ENCODE data around the gene MICAL3. TPM values are rescaled to one million over a fixed set of nuclear protein-coding genes. Genes with fewer than 3 reads are reported as not detected.
"Not testable (repeated sequence)": the region's sequence is repeated elsewhere in the genome, so short reads cannot be mapped to it uniquely, and the experiment has no call there.

The MICAL3 gene
- total and polyA plus RNA-seq, 2 of the 8 experiments (the other 6 are each of a cell fraction or from before 2014, with no cell fraction given): 8.3 to 41.8 TPM

DNA sequence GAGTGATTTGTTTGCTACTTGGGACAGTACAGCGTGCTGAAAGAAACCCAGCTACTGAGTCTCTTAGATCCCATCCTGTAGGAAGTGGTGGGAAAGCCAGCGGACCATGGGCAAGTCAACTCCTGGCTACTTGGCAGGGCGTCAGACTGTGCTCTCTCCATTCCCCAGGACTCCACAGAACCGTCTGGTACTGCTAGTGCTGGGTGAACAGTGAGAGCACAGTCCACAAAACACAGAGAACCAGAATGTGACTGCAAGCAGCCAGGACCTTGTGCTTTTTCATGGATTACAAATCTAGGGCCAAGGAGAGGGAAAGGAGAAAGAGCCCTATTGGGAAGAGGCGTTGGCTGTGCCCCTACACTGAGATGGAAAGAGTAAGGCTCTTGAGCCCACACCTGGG lies 260.3 kb downstream of the MICAL3 start (continued):
- TF ChIP-seq SRF (IDR thresholded peaks at IDR 0.05; ENCODE audit: low read depth, low read length) (no peak), PHF8 (conservative IDR thresholded peaks at IDR 0.05; ENCODE audit: low read depth, low read length) (no peak), MAFK (IDR thresholded peaks at IDR 0.05; ENCODE audit: low read depth, low read length) (no peak), SIRT6 (IDR thresholded peaks at IDR 0.05; ENCODE audit: low read length) (no peak)

DNA sequence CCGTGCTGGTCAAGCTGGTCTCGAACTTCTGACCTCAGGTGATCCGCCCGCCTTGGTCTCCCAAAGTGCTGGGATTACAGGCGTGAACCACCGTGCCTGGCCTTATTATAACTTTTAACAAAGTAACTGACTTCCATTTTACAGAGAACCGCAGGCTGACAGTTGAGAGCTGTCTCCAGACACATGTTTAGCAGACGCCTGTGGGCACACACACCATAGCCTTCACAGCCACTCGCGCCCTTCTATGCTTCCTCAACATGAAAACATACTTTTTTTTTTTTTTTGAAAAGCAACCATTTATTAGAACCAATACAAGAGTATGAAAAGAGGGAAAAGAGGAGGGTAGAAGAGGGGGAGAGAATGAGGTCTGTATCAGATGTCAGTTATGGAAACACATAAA lies 260.9 kb downstream of the MICAL3 start:
- H3K14ac ChIP-seq (ENCODE audit: insufficient read length); H3K23me2 ChIP-seq (ENCODE audit: low read depth, low read length); H3K4me2 ChIP-seq (ENCODE audit: insufficient read depth in 1 of 2, low read depth in 2 of 2, low read length in 2 of 2); H3K23ac ChIP-seq (ENCODE audit: insufficient read length); H3K27me3 ChIP-seq (replicated peaks in 1 of 4; ENCODE audit: control insufficient read depth in 3 of 4, extremely low read depth in 1 of 4, insufficient read depth in 3 of 4, low read length in 3 of 4); H3K27ac ChIP-seq (ENCODE audit: low read depth, low read length); H3K9me3 ChIP-seq (ENCODE audit: insufficient read depth in 2 of 2, low read depth in 1 of 2, low read length in 1 of 2); H2BK12ac ChIP-seq (ENCODE audit: low read depth, low read length); H2BK20ac ChIP-seq (ENCODE audit: low read length); H2BK15ac ChIP-seq (ENCODE audit: low read length); H3K36me3 ChIP-seq (ENCODE audit: control insufficient read depth in 2 of 4, insufficient read depth in 4 of 4, low read length in 3 of 4); H2BK120ac ChIP-seq (replicated peaks; ENCODE audit: low read depth, low read length); H2AFZ ChIP-seq (ENCODE audit: low read length); H3K79me1 ChIP-seq (ENCODE audit: low read depth, low read length); H3K56ac ChIP-seq (replicated peaks; ENCODE audit: insufficient read length, low read depth, low read length); H3K4me3 ChIP-seq (ENCODE audit: extremely low read depth in 1 of 4, insufficient read depth in 2 of 4, low read depth in 3 of 4, low read length in 4 of 4); H3K9ac ChIP-seq (replicated peaks in 1 of 4; ENCODE audit: extremely low read depth in 1 of 4, low read depth in 3 of 4, low read length in 3 of 4); FAIRE-seq; H3K4ac ChIP-seq (replicated peaks; ENCODE audit: insufficient read length, low read depth, low read length); H2BK5ac ChIP-seq (ENCODE audit: low read depth, low read length); H4K5ac ChIP-seq (ENCODE audit: insufficient read length, low read depth, low read length); POLR2A ChIA-PET (ENCODE audit: partially characterized antibody); H4K8ac ChIP-seq (ENCODE audit: extremely low read depth, insufficient read depth, low read length); H4K20me1 ChIP-seq (replicated peaks in 1 of 2; ENCODE audit: control insufficient read depth in 1 of 2, insufficient read depth in 2 of 2, low read length in 2 of 2); H4K91ac ChIP-seq (replicated peaks; ENCODE audit: insufficient read length, low read length); H3K18ac ChIP-seq (ENCODE audit: extremely low read depth, low read length); H2AK5ac ChIP-seq (ENCODE audit: low read depth, low read length); DNase-seq (ENCODE audit: low read depth in 1 of 2, low spot score in 2 of 2); H3K4me1 ChIP-seq (replicated peaks in 1 of 4; ENCODE audit: control insufficient read depth in 3 of 4, insufficient read depth in 4 of 4, low read length in 3 of 4): not testable (repeated sequence)
- WGBS, 2 experiments (ENCODE audit: extremely low coverage in 1 of 2, insufficient coverage in 1 of 2, insufficient read length in 1 of 2, insufficient replicate concordance in 2 of 2, low coverage in 1 of 2, low lambda C conversion rate in 2 of 2, missing lambda C conversion rate in 1 of 2): 89% methylated on average over 10 of the region's 10 CpGs; no CpG with 5 or more reads in 1 of the 2 experiments
- CTCF ChIA-PET (ENCODE audit: partially characterized antibody): interaction anchor here (1.2 kb wide), 1 partner anchor 15 kb away, joined by 6 read pairs; no protein-coding TSS in a partner anchor
- H3K79me2 ChIP-seq (ENCODE audit: control insufficient read depth in 1 of 2, insufficient read depth in 2 of 2, low read length in 2 of 2): peaks cover 0 to 32% of the 10 kb centered on the region in 2 experiments; a peak in 2 of 4 replicates
